HG02610 (cell line): ENCODE results near the gene COA1.

Experiments used
- ATAC-seq: cut with Tn5 transposase; IDR thresholded peaks from one replicate; pipeline ENCODE4 v1.9.1; 2021; ENCODE audit warnings: mild to moderate bottlenecking, moderate library complexity; ENCODE audit not compliant: unreplicated experiment

Gene COA1

GRCh38 chr7:43658718-43659548, 70.4 kb downstream of the COA1 start:
- peak; percentile 73 for ATAC-seq

GRCh38 chr7:43656997-43657396, 72.3 kb downstream of the COA1 start:
- no peak for ATAC-seq

GRCh38 chr7:43655584-43655983, 73.7 kb downstream of the COA1 start:
- no peak for ATAC-seq

- ATAC-seq: no peak
These were observed 75.3 kb downstream of the COA1 start for GRCh38 chr7:43653891-43654504.

GRCh38 chr7:43653466-43653865, 75.9 kb downstream of the COA1 start:
- ATAC-seq: no peak

GRCh38 chr7:43652364-43652763, 77.0 kb downstream of the COA1 start:
- ATAC-seq: no peak

GRCh38 chr7:43650457-43651052, 78.8 kb downstream of the COA1 start:
- no peak for ATAC-seq

- peak; percentile 60 for ATAC-seq
These were observed 79.5 kb downstream of the COA1 start for GRCh38 chr7:43649755-43650274.

- ATAC-seq: peak; percentile 61
These were observed 80.6 kb downstream of the COA1 start for GRCh38 chr7:43648473-43649406.

GRCh38 chr7:43647673-43648472, 81.5 kb downstream of the COA1 start:
- peak; percentile 45 for ATAC-seq

- no peak for ATAC-seq
These were observed 82.0 kb downstream of the COA1 start for GRCh38 chr7:43647339-43647672.

GRCh38 chr7:43646603-43647338, 82.6 kb downstream of the COA1 start:
- ATAC-seq: no peak

GRCh38 chr7:43645699-43646226, 83.6 kb downstream of the COA1 start:
- ATAC-seq: no peak

GRCh38 chr7:43643846-43644245, 85.5 kb downstream of the COA1 start:
- no peak for ATAC-seq

- ATAC-seq: no peak
These were observed 86.3 kb downstream of the COA1 start for GRCh38 chr7:43642897-43643630.

- ATAC-seq: no peak
These were observed 88.6 kb downstream of the COA1 start for GRCh38 chr7:43640679-43641078.

GRCh38 chr7:43639858-43640491, 89.3 kb downstream of the COA1 start:
- no peak for ATAC-seq
